ENCODE measurements around the gene ARHGAP35.

DNA sequence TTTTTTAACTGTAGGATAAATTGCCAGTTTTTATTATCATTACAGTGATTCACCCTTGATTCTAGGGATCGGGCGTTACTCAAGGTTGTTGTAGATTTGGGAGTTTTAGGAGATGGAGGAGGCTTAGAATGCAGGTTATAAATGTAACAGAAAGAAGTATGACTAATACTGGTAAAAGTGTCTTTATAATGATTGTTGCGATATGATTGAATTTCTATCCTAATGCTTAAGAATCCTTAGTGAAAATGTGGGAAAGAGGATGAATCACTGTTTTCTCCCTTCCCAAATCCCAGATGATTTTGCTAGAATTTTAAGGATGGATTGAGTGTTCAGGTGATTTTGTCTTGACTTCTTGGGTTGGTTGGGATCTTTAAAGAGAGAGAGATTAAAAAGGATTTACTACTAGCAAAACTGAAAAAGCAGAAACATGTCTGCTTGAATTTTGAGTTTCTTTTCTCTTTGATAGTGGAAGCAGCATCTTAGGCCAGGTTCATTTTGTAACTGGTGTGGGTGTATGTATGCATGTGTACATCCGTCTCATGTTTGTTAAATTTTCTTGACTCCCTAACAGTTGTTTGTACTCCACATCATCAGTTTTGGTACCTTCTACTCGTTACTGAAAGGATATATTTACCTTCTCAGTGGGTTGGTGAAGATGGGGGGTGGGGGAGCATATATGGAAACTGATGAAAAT lies 25.9 kb downstream of the ARHGAP35 start:
- TF ChIP-seq CTCF (IDR thresholded peaks at IDR 0.05; ENCODE audit: insufficient read depth, low read depth, low read length) (no peak), EZH2 (IDR thresholded peaks at IDR 0.05; ENCODE audit: insufficient read depth, low read length) (no peak)

Measured in astrocyte (in vitro differentiated cells and primary cell).